Trophoblast cell (in vitro differentiated cells and primary cell): ENCODE measurements around the gene TACC2.

Experiments used
- DNase-seq, 2 donors: peaks; one replicate each; pipeline ENCODE4 v3.0.0-alpha.2; 2016
- H2AFZ ChIP-seq: 2 replicates; pipeline ENCODE4 v1.6.1; 2013; ENCODE audit warnings: low read length, moderate library complexity, mild to moderate bottlenecking; ENCODE audit not compliant: insufficient read depth, poor library complexity
- H2AK5ac ChIP-seq: 2 replicates; pipeline ENCODE4 v1.6.1; 2013; ENCODE audit warnings: mild to moderate bottlenecking, low read length
- H2BK120ac ChIP-seq: 2 replicates; pipeline ENCODE4 v1.6.1; 2013; ENCODE audit warnings: low read length, mild to moderate bottlenecking, moderate library complexity; ENCODE audit not compliant: insufficient read depth, poor library complexity
- H2BK12ac ChIP-seq: 2 replicates; pipeline ENCODE4 v1.6.1; 2013; ENCODE audit warnings: mild to moderate bottlenecking, low read length, moderate library complexity
- H2BK5ac ChIP-seq: 2 replicates; pipeline ENCODE4 v1.6.1; 2013; ENCODE audit warnings: low read length, low read depth, moderate library complexity, mild to moderate bottlenecking; ENCODE audit not compliant: poor library complexity
- H3K14ac ChIP-seq: 2 replicates; pipeline ENCODE4 v1.6.1; 2013; ENCODE audit warnings: mild to moderate bottlenecking, low read length
- H3K18ac ChIP-seq: 2 replicates; pipeline ENCODE4 v1.6.1; 2013; ENCODE audit warnings: mild to moderate bottlenecking, low read length
- H3K23ac ChIP-seq: 2 replicates; pipeline ENCODE4 v1.6.1; 2013; ENCODE audit warnings: low read length
- H3K27ac ChIP-seq: 2 replicates; pipeline ENCODE4 v1.5.1; 2013; ENCODE audit warnings: low read depth, mild to moderate bottlenecking, inconsistent platforms, low read length, moderate library complexity
- H3K27me3 ChIP-seq: 2 replicates; pipeline ENCODE4 v1.6.1; 2013; ENCODE audit warnings: inconsistent platforms, mild to moderate bottlenecking, low read length, moderate library complexity; ENCODE audit not compliant: insufficient read depth
- H3K36me3 ChIP-seq, 2 experiments: 1 replicate in 1 of 2; 2 replicates in 1 of 2; pipeline ENCODE4 v1.6.1; 2013; ENCODE audit warnings: low read length in 2 of 2, mild to moderate bottlenecking in 2 of 2, moderate library complexity in 1 of 2; ENCODE audit not compliant: insufficient read depth in 2 of 2, control insufficient read depth in 1 of 2
- H3K4ac ChIP-seq: 2 replicates; pipeline ENCODE4 v1.6.1; 2013; ENCODE audit warnings: low read depth, mild to moderate bottlenecking, low read length, moderate library complexity
- H3K4me1 ChIP-seq, 2 experiments: 1 replicate in 1 of 2; 2 replicates in 1 of 2; pipeline ENCODE4 v1.6.1; 2013; ENCODE audit warnings: low read length in 2 of 2, mild to moderate bottlenecking in 2 of 2, moderate library complexity in 1 of 2; ENCODE audit not compliant: insufficient read depth in 2 of 2, control insufficient read depth in 1 of 2
- H3K4me2 ChIP-seq: 2 replicates; pipeline ENCODE4 v1.6.1; 2013; ENCODE audit warnings: inconsistent platforms, mild to moderate bottlenecking, low read length, moderate library complexity
- H3K4me3 ChIP-seq: 2 replicates; pipeline ENCODE4 v1.5.1; 2013; ENCODE audit warnings: mild to moderate bottlenecking, low read depth, low read length, inconsistent platforms
- H3K79me1 ChIP-seq: one replicate; pipeline ENCODE4 v1.6.1; 2013; ENCODE audit warnings: low read length
- H3K79me2 ChIP-seq: 2 replicates; pipeline ENCODE4 v1.6.1; 2013; ENCODE audit warnings: low read length, mild to moderate bottlenecking; ENCODE audit not compliant: control insufficient read depth, insufficient read depth, poor library complexity
- H3K9ac ChIP-seq: 2 replicates; pipeline ENCODE4 v1.6.1; 2013; ENCODE audit warnings: mild to moderate bottlenecking, low read length
- H3K9me3 ChIP-seq: 2 replicates; pipeline ENCODE4 v1.6.1; 2013; ENCODE audit warnings: low read depth, mild to moderate bottlenecking, control low read depth, inconsistent platforms, low read length; ENCODE audit not compliant: insufficient read depth
- H4K12ac ChIP-seq: 2 replicates; pipeline ENCODE4 v1.6.1; 2013; ENCODE audit warnings: low read depth, mild to moderate bottlenecking, low read length, moderate library complexity
- H4K8ac ChIP-seq: 2 replicates; pipeline ENCODE4 v1.6.1; 2013; ENCODE audit warnings: low read depth, mild to moderate bottlenecking, low read length, moderate library complexity
- H4K91ac ChIP-seq: one replicate; pipeline ENCODE4 v1.6.1; 2013; ENCODE audit warnings: low read depth, mild to moderate bottlenecking, low read length, moderate library complexity
- WGBS: extraction: QIAGEN DNeasy Blood & Tissue Kit; methylation state at CpG from one replicate; pipeline ENCODE4 v1.1.7; 2013; ENCODE audit warnings: missing lambda C conversion rate; ENCODE audit not compliant: insufficient read length, insufficient coverage; ENCODE audit errors: extremely low coverage; 5-methylcytosine and 5-hydroxymethylcytosine counted together

The TACC2 gene

GRCh38 chr10:122086416-122087240, 97.7 kb downstream of the TACC2 start:
- no peak overlapping the region for H3K27ac ChIP-seq
- no peak overlapping the region for H2BK120ac ChIP-seq
- H2BK12ac ChIP-seq = no peak overlapping the region
- H3K18ac ChIP-seq = no peak overlapping the region
- H3K4me3 ChIP-seq = no peak overlapping the region
- H3K27me3 ChIP-seq = no peaks in the 10 kb centered on the region
- no peaks in the 10 kb centered on the region for H3K36me3 ChIP-seq
- no peak overlapping the region for H2BK5ac ChIP-seq
- H3K9me3 ChIP-seq = no peaks in the 10 kb centered on the region
- H3K4me2 ChIP-seq = no peak overlapping the region
- WGBS = no CpG with 5 or more reads among the region's 9 CpGs
- H2AK5ac ChIP-seq = no peak overlapping the region
- H2AFZ ChIP-seq = no peak overlapping the region
- H4K91ac ChIP-seq = no peak overlapping the region
- no peak overlapping the region for H3K23ac ChIP-seq
- H4K12ac ChIP-seq = no peak overlapping the region
- H3K4me1 ChIP-seq = no peaks in the 10 kb centered on the region
- H3K14ac ChIP-seq = no peak overlapping the region
- no peak overlapping the region for H4K8ac ChIP-seq
- no peaks in the 10 kb centered on the region for H3K79me1 ChIP-seq
- no peak overlapping the region for H3K4ac ChIP-seq
- no peak for DNase-seq
- no peak overlapping the region for H3K9ac ChIP-seq
- no peaks in the 10 kb centered on the region for H3K79me2 ChIP-seq

- H4K12ac ChIP-seq = no peak overlapping the region
- WGBS = no CpG with 5 or more reads among the region's 9 CpGs
- H3K18ac ChIP-seq = no peak overlapping the region
- no peaks in the 10 kb centered on the region for H3K4me1 ChIP-seq
- no peak overlapping the region for H3K14ac ChIP-seq
- no peaks in the 10 kb centered on the region for H3K27me3 ChIP-seq
- no peaks in the 10 kb centered on the region for H3K79me1 ChIP-seq
- no peak overlapping the region for H3K23ac ChIP-seq
- H3K4me2 ChIP-seq = no peak overlapping the region
- H2BK12ac ChIP-seq = no peak overlapping the region
- H2AK5ac ChIP-seq = no peak overlapping the region
- no peak overlapping the region for H2BK120ac ChIP-seq
- H3K4ac ChIP-seq = no peak overlapping the region
- H4K8ac ChIP-seq = no peak overlapping the region
- H4K91ac ChIP-seq = no peak overlapping the region
- no peak overlapping the region for H2AFZ ChIP-seq
- no peaks in the 10 kb centered on the region for H3K79me2 ChIP-seq
- no peak overlapping the region for H3K27ac ChIP-seq
- no peaks in the 10 kb centered on the region for H3K36me3 ChIP-seq
- H3K4me3 ChIP-seq = no peak overlapping the region
- H2BK5ac ChIP-seq = no peak overlapping the region
- no peaks in the 10 kb centered on the region for H3K9me3 ChIP-seq
- no peak overlapping the region for H3K9ac ChIP-seq
- no peak for DNase-seq
Measured at GRCh38 chr10:122087436-122087835, 98.5 kb downstream of the TACC2 start.

GRCh38 chr10:122089311-122090017, 100.5 kb downstream of the TACC2 start:
- no CpG with 5 or more reads among the region's 9 CpGs for WGBS
- H3K27ac ChIP-seq = no peak overlapping the region
- H4K8ac ChIP-seq = no peak overlapping the region
- H3K4me3 ChIP-seq = no peak overlapping the region
- no peak overlapping the region for H2BK5ac ChIP-seq
- H2AFZ ChIP-seq = no peak overlapping the region
- DNase-seq = peak; percentile 81 to 95
- H3K23ac ChIP-seq = no peak overlapping the region
- H2BK12ac ChIP-seq = no peak overlapping the region
- no peak overlapping the region for H2BK120ac ChIP-seq
- H4K91ac ChIP-seq = no peak overlapping the region
- H3K9me3 ChIP-seq = no peaks in the 10 kb centered on the region
- no peak overlapping the region for H3K4me2 ChIP-seq
- H3K4me1 ChIP-seq = no peaks in the 10 kb centered on the region
- H3K18ac ChIP-seq = no peak overlapping the region
- no peak overlapping the region for H4K12ac ChIP-seq
- no peak overlapping the region for H2AK5ac ChIP-seq
- no peaks in the 10 kb centered on the region for H3K27me3 ChIP-seq
- no peaks in the 10 kb centered on the region for H3K79me2 ChIP-seq
- no peak overlapping the region for H3K4ac ChIP-seq
- no peaks in the 10 kb centered on the region for H3K79me1 ChIP-seq
- no peak overlapping the region for H3K9ac ChIP-seq
- no peaks in the 10 kb centered on the region for H3K36me3 ChIP-seq
- H3K14ac ChIP-seq = no peak overlapping the region

GRCh38 chr10:122091722-122092121, 102.8 kb downstream of the TACC2 start:
- Histone ChIP-seq H2BK5ac (no peak overlapping the region), H3K4ac (no peak overlapping the region), H4K91ac (no peak overlapping the region), H3K27me3 (no peaks in the 10 kb centered on the region), H3K4me1 (no peaks in the 10 kb centered on the region), H4K12ac (no peak overlapping the region), H4K8ac (no peak overlapping the region), H3K14ac (no peak overlapping the region), H2BK12ac (no peak overlapping the region), H2AK5ac (no peak overlapping the region), H3K79me1 (no peaks in the 10 kb centered on the region), H2AFZ (no peak overlapping the region), H3K9me3 (peaks cover 2% of the 10 kb centered on the region), H3K4me2 (no peak overlapping the region), H3K27ac (no peak overlapping the region), H3K36me3 (no peaks in the 10 kb centered on the region), H3K4me3 (no peak overlapping the region), H3K79me2 (no peaks in the 10 kb centered on the region), H3K9ac (no peak overlapping the region), H2BK120ac (no peak overlapping the region), H3K18ac (no peak overlapping the region), H3K23ac (no peak overlapping the region)
- no peak for DNase-seq
- WGBS = no CpG with 5 or more reads among the region's 6 CpGs
